ENCODE data around the gene RCAN1. TPM values are rescaled to one million over a fixed set of nuclear protein-coding genes. Genes with fewer than 3 reads are reported as not detected.

RCAN1 gene
- total and polyA plus RNA-seq, 2 of the 8 experiments (the other 6 are each of a cell fraction or from before 2014, with no cell fraction given), result 1.7 to 6.4 TPM

DNA sequence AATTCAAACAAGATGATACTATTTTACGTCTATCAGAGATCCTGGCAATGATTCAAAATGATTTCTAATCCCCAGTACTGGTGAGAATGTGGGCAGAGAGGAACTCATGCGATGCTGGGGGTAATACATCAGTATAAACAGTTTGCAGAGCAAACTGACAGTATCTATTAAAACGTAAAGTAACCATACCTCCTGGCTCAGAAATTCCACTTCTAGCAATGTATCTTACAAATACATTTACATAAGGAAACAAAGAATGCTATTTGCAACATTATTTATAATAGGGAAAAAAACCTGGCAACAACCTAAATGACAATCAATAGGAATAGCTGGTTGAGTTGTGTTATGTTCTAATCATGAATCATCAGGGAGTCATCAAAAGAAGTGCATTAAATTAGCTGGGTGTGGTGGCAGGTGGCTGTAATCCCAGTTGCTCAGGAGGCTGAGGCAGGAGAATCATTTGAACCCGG is 15.9 kb downstream of the RCAN1 start:
- Histone ChIP-seq H2AFZ (ENCODE audit: low read length) (no peak overlapping the region), H2BK120ac (replicated peaks; ENCODE audit: low read depth, low read length) (no peak overlapping the region), H4K20me1 (replicated peaks in 1 of 2; ENCODE audit: control insufficient read depth in 1 of 2, insufficient read depth in 2 of 2, low read length in 2 of 2) (no peaks in the 10 kb centered on the region), H4K5ac (ENCODE audit: insufficient read length, low read depth, low read length) (no peak overlapping the region), H3K79me2 (ENCODE audit: control insufficient read depth in 1 of 2, insufficient read depth in 2 of 2, low read length in 2 of 2) (no peaks in the 10 kb centered on the region), H3K4me3 (ENCODE audit: extremely low read depth in 1 of 4, insufficient read depth in 2 of 4, low read depth in 3 of 4, low read length in 4 of 4) (no peak overlapping the region), H3K9me3 (ENCODE audit: insufficient read depth in 2 of 2, low read depth in 1 of 2, low read length in 1 of 2) (no peaks in the 10 kb centered on the region), H3K56ac (replicated peaks; ENCODE audit: insufficient read length, low read depth, low read length) (no peak overlapping the region), H3K23me2 (ENCODE audit: low read depth, low read length) (no peaks in the 10 kb centered on the region), H3K36me3 (ENCODE audit: control insufficient read depth in 2 of 4, insufficient read depth in 4 of 4, low read length in 3 of 4) (no peaks in the 10 kb centered on the region), H2BK5ac (ENCODE audit: low read depth, low read length) (no peak overlapping the region), H2BK15ac (ENCODE audit: low read length) (no peak overlapping the region), H3K4me1 (replicated peaks in 1 of 4; ENCODE audit: control insufficient read depth in 3 of 4, insufficient read depth in 4 of 4, low read length in 3 of 4) (no peaks in the 10 kb centered on the region; a peak in 1 of 7 replicates), H3K4ac (replicated peaks; ENCODE audit: insufficient read length, low read depth, low read length) (no peak overlapping the region), H3K79me1 (ENCODE audit: low read depth, low read length) (no peaks in the 10 kb centered on the region), H3K9ac (replicated peaks in 1 of 4; ENCODE audit: extremely low read depth in 1 of 4, low read depth in 3 of 4, low read length in 3 of 4) (no peak overlapping the region), H2BK12ac (ENCODE audit: low read depth, low read length) (no peak overlapping the region), H3K14ac (ENCODE audit: insufficient read length) (no peak overlapping the region), H4K91ac (replicated peaks; ENCODE audit: insufficient read length, low read length) (no peak overlapping the region), H3K18ac (ENCODE audit: extremely low read depth, low read length) (no peak overlapping the region), H2AK5ac (ENCODE audit: low read depth, low read length) (no peak overlapping the region), H3K23ac (ENCODE audit: insufficient read length) (no peak overlapping the region), H3K27me3 (replicated peaks in 1 of 4; ENCODE audit: control insufficient read depth in 3 of 4, extremely low read depth in 1 of 4, insufficient read depth in 3 of 4, low read length in 3 of 4) (no peaks in the 10 kb centered on the region), H4K8ac (ENCODE audit: extremely low read depth, insufficient read depth, low read length) (no peak overlapping the region), H2BK20ac (ENCODE audit: low read length) (no peak overlapping the region), H3K4me2 (ENCODE audit: insufficient read depth in 1 of 2, low read depth in 2 of 2, low read length in 2 of 2) (no peak overlapping the region), H3K27ac (ENCODE audit: low read depth, low read length) (no peak overlapping the region)
- no peak for DNase-seq (ENCODE audit: low read depth in 1 of 2, low spot score in 2 of 2)
- ChIA-PET CTCF (ENCODE audit: partially characterized antibody) (interaction anchor here (1.0 to 7.7 kb wide), 2 partner anchors 12 to 92 kb away, joined by 3 to 131 read pairs; partner anchors contain the start of gene KCNE1), POLR2A (ENCODE audit: partially characterized antibody) (no interaction called here)
- TF ChIP-seq, protein P1, sequence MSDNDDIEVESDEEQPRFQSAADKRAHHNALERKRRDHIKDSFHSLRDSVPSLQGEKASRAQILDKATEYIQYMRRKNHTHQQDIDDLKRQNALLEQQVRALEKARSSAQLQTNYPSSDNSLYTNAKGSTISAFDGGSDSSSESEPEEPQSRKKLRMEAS (IDR thresholded peaks at IDR 0.05), result no peak
- TF ChIP-seq JUND (IDR thresholded peaks at IDR 0.05; ENCODE audit: low read length) (no peak), RBBP5 (IDR thresholded peaks at IDR 0.05; ENCODE audit: borderline replicate concordance, low read depth, low read length) (no peak), TAF1 (IDR thresholded peaks at IDR 0.05; ENCODE audit: low read depth, low read length) (no peak), MAFK (IDR thresholded peaks at IDR 0.05; ENCODE audit: low read depth, low read length) (no peak), KDM1A (IDR thresholded peaks at IDR 0.05; ENCODE audit: borderline replicate concordance, low read length) (no peak), TEAD4 (IDR thresholded peaks at IDR 0.05; ENCODE audit: low read depth, low read length) (no peak)
- FAIRE-seq, result no peak
- WGBS, 2 experiments (ENCODE audit: extremely low coverage in 1 of 2, insufficient coverage in 1 of 2, insufficient read length in 1 of 2, insufficient replicate concordance in 2 of 2, low coverage in 1 of 2, low lambda C conversion rate in 2 of 2, missing lambda C conversion rate in 1 of 2), result 86% methylated on average over 4 of the region's 4 CpGs; no CpG with 5 or more reads in 1 of the 2 experiments
